Measurements from ENCODE around the gene ARID1B. TPM values are rescaled to one million over a fixed set of nuclear protein-coding genes. Genes with fewer than 3 reads are reported as not detected.

ARID1B gene
- total and polyA plus RNA-seq, 7 donors, result 8.4 to 115 (median 69.6) TPM

DNA sequence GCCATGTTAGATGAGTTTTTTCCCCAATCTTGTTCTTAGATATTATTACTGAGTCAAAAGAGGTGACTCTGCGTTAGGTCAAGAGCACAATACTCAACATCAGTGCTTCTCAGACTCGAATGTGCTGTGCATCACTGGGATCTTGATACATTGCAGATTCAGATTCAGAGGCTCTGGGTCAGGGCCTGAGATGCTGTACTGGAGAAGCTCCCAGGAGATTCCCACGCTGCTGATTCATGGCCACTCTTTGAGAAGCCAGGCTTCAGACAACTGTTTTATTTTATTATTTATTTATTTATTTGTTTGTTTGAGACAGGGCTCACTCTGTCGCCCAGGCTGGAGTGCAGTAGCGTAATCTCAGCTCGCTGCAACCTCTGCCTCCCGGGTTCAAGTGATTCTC, 41.4 kb upstream of the ARID1B start:
- intact Hi-C loops (cut with DNase I), result no loop called here
- 94 to 95% methylated on average over 7 of the region's 7 CpGs for WGBS, 2 donors
- peaks cover 0 to 9% (median 2%) of the 10 kb centered on the region in 4 donors for H3K9me3 ChIP-seq
- no peak overlapping the region for H3K4me3 ChIP-seq
- no peak for TF ChIP-seq POLR2A (IDR thresholded peaks at IDR 0.05)
- TF ChIP-seq, protein P1, sequence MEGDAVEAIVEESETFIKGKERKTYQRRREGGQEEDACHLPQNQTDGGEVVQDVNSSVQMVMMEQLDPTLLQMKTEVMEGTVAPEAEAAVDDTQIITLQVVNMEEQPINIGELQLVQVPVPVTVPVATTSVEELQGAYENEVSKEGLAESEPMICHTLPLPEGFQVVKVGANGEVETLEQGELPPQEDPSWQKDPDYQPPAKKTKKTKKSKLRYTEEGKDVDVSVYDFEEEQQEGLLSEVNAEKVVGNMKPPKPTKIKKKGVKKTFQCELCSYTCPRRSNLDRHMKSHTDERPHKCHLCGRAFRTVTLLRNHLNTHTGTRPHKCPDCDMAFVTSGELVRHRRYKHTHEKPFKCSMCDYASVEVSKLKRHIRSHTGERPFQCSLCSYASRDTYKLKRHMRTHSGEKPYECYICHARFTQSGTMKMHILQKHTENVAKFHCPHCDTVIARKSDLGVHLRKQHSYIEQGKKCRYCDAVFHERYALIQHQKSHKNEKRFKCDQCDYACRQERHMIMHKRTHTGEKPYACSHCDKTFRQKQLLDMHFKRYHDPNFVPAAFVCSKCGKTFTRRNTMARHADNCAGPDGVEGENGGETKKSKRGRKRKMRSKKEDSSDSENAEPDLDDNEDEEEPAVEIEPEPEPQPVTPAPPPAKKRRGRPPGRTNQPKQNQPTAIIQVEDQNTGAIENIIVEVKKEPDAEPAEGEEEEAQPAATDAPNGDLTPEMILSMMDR (IDR thresholded peaks at IDR 0.05), result no peak
- no peak for TF ChIP-seq POLR2AphosphoS5 (IDR thresholded peaks at IDR 0.05)
- no peak for TF ChIP-seq EP300 (IDR thresholded peaks at IDR 0.05)
- no peaks in the 10 kb centered on the region for H3K27me3 ChIP-seq
- H3K4me1 ChIP-seq, result no peaks in the 10 kb centered on the region
- DNase-seq, result no peak
- H3K27ac ChIP-seq, result no peak overlapping the region
- H3K36me3 ChIP-seq, result no peaks in the 10 kb centered on the region

DNA sequence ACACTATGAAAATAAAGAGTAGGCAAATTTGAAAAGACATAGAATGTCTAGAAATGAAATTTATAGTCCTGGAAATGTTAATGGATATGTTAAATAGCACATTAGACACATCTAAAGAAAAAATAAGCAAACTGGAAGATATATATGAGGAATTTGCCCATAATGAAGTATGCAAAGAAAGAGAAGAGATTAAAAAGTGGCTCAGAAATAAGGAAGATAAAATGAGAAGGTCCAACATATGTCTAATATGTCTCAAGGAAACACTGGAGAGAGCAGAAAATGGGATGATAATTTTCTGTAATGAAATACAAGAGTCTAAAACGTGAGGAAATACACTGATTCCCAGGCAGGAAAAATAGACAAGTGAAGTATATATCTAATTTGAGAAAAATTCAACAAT, 36.6 kb upstream of the ARID1B start:
- TF ChIP-seq EP300 (IDR thresholded peaks at IDR 0.05) (no peak), POLR2AphosphoS5 (IDR thresholded peaks at IDR 0.05) (no peak), POLR2A (IDR thresholded peaks at IDR 0.05) (no peak)
- TF ChIP-seq, protein P1 (IDR thresholded peaks at IDR 0.05), result no peak
- Histone ChIP-seq H3K4me1 (no peaks in the 10 kb centered on the region), H3K36me3 (no peaks in the 10 kb centered on the region), H3K9me3 (peaks cover 0 to 11% (median 2%) of the 10 kb centered on the region in 4 donors), H3K27ac (no peak overlapping the region), H3K27me3 (no peaks in the 10 kb centered on the region), H3K4me3 (no peak overlapping the region)
- no peak for DNase-seq
- intact Hi-C loops (cut with DNase I), result no loop called here
- 75 to 79% methylated on average over 1 of the region's 1 CpG for WGBS, 2 donors

DNA sequence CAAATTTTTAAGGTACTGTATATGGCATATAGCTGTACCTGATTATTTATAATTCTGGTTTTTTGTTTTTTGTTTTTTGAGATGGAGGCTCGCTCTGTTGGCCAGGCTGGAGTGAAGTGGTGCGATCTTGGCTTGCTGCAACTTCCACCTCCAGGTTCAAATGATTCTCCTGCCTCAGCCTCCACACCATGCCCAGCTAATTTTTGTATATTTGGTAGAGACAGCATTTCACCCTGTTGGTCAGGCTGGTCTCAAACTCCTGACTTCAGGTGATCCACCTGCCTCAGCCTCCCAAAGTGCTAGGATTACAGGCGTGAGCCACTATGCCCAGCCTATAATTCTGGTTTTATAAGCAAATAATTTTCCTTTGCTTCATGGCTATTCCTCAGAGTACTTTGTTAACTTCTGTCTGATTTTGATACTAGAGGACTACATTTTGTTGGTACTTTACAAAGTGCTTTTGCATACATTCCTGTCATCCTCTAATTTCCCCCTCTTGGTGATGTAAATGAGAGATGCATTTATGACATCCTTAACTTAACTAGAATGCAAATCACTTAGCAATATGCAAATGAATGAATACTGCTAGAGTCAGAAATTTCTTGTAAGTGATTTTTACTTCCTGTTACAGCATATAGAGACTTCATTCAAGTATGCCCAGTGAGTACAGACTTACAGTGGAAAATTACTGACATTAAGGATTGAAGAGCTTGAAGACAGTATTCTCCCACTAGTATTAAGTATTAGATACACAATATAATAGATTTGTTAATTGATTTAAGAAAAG, 35.7 kb upstream of the ARID1B start:
- intact Hi-C loops (cut with DNase I), result no loop called here
- TF ChIP-seq EP300 (IDR thresholded peaks at IDR 0.05) (no peak), POLR2AphosphoS5 (IDR thresholded peaks at IDR 0.05) (no peak), POLR2A (IDR thresholded peaks at IDR 0.05) (no peak)
- TF ChIP-seq, protein P1 (IDR thresholded peaks at IDR 0.05), result no peak
- WGBS, 2 donors, result 97 to 99% methylated on average over 3 of the region's 3 CpGs

DNA sequence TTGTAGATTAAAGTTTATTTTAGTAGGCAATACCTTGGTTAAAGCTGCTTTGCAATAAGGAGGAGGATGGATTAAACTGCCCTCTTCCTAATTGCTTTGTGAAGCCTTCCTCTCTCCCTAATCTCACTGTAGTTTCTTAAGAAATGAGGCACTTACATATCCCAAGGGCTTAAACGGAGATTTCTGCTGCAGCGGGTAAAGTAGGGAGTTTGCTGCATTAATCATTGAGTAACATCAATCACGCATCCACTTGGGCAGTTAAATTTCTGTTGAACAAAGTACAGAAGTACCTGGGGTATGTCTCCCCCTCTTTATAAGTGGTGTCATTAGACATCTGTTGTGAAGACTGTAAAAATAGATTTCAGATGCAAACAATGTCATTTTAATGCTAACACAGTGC, 29.5 kb upstream of the ARID1B start:
- no peak for DNase-seq
- intact Hi-C loops (cut with DNase I), result no loop called here
- TF ChIP-seq, protein P1 (IDR thresholded peaks at IDR 0.05), result no peak
- Histone ChIP-seq H3K27me3 (no peaks in the 10 kb centered on the region), H3K4me3 (no peak overlapping the region), H3K4me1 (no peaks in the 10 kb centered on the region), H3K27ac (no peak overlapping the region), H3K9me3 (no peaks in the 10 kb centered on the region), H3K36me3 (no peaks in the 10 kb centered on the region)
- 74 to 83% methylated on average over 3 of the region's 3 CpGs for WGBS, 2 donors

More for the DNA sequence above, 35.7 kb upstream of the ARID1B start:
- no peaks in the 10 kb centered on the region for H3K27me3 ChIP-seq
- no peak for DNase-seq
- no peak overlapping the region for H3K4me3 ChIP-seq
- no peaks in the 10 kb centered on the region for H3K36me3 ChIP-seq
- H3K4me1 ChIP-seq, result no peaks in the 10 kb centered on the region
- peaks cover 0 to 11% (median 2%) of the 10 kb centered on the region in 4 donors for H3K9me3 ChIP-seq
- no peak overlapping the region for H3K27ac ChIP-seq

DNA sequence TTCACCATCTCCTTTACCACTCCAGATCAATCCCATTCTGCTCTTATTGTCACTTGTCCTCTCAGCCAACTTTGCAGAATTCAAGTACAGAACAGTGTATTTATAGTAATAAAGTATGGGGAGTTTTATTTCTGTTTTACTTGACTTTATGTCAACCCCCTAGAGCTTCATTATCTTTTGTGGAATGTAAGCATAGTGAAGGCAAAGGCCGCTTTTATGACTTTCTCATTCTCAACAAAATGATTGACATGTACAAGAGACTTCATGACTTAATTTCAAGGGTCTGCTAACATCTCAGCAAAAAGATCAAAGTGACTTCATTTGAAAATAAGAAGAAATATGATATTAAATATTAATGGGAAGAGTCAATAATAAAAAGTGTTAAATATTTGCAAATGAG, 28.7 kb upstream of the ARID1B start:
- no peak overlapping the region for H3K4me3 ChIP-seq
- no peaks in the 10 kb centered on the region for H3K36me3 ChIP-seq
- no peaks in the 10 kb centered on the region for H3K9me3 ChIP-seq
- no peaks in the 10 kb centered on the region for H3K27me3 ChIP-seq
- WGBS, 2 donors, result 92 to 98% methylated on average over 1 of the region's 1 CpG
- no peaks in the 10 kb centered on the region for H3K4me1 ChIP-seq
- no peak for DNase-seq
- intact Hi-C loops (cut with DNase I), result no loop called here
- TF ChIP-seq POLR2A (IDR thresholded peaks at IDR 0.05) (no peak), EP300 (IDR thresholded peaks at IDR 0.05) (no peak), POLR2AphosphoS5 (IDR thresholded peaks at IDR 0.05) (no peak)
- TF ChIP-seq, protein P1 (IDR thresholded peaks at IDR 0.05), result no peak
- H3K27ac ChIP-seq, result no peak overlapping the region
